K562 (cell line): ENCODE measurements around the gene ASRGL1. TPM values are rescaled to one million over a fixed set of nuclear protein-coding genes. Genes with fewer than 3 reads are reported as not detected.

Experiments
- ATAC-seq: fragments of 200-7000 bp; cut with Tn5 transposase; 3 replicates; pipeline ENCODE4 v1.9.1; 2020; ENCODE audit warnings: moderate library complexity
- BruUV-seq: library from RNA; stranded (reverse); fragments of 400-500 nt; replicated peaks from 2 replicates; lab custom pipeline; 2021; lab: Mats Ljungman, UMichigan
- CTCF ChIA-PET: fragments of 300-600 bp; formaldehyde crosslinking; extraction: SDS; loops from one replicate; lab custom pipeline; 2021; ENCODE audit warnings: low intra/inter-chr PET ratio; lab: Yijun Ruan, JAX
- POLR2A ChIA-PET: fragments of 300-600, 350-650 bp; sonication (Branson Sonifier 250); formaldehyde crosslinking; extraction: SDS; loops from one replicate; lab custom pipeline; 2021; ENCODE audit warnings: antibody characterized with exemption, inconsistent platforms; lab: Yijun Ruan, JAX
- DNase-seq, 4 experiments: peaks; one replicate each; pipeline versions ENCODE4 v3.0.0 to v3.0.0-alpha.2; 2011 to 2018; ENCODE audit warnings: low spot score in 3 of 4, mixed read lengths in 3 of 4; ENCODE audit errors: extremely low read depth in 1 of 4
- FAIRE-seq: peaks from 2 replicates; lab custom pipeline; 2011; peaks lifted over from hg19 to GRCh38; lab: Jason Lieb, UNC
- H2AFZ ChIP-seq: 2 replicates; pipeline ENCODE4 v1.6.0; 2011; ENCODE audit warnings: low read depth, low read length, control low read depth, inconsistent platforms
- H3K27ac ChIP-seq: fragments of 200-600 bp; 3 replicates; pipeline ENCODE4 v1.8.0; 2011; ENCODE audit warnings: low read depth, mild to moderate bottlenecking, control low read depth, inconsistent platforms, low read length, moderate library complexity, mixed read lengths; ENCODE audit errors: extremely low read depth
- H3K27me3 ChIP-seq, 2 experiments: fragments of 300-600 bp in 1 of 2; 2 replicates in 1 of 2; 3 replicates in 1 of 2; pipeline versions ENCODE4 v1.6.0 to v1.8.0; 2011; ENCODE audit warnings: inconsistent platforms in 2 of 2, low read length in 2 of 2, mild to moderate bottlenecking in 1 of 2, mixed read lengths in 1 of 2, moderate library complexity in 1 of 2; ENCODE audit not compliant: control insufficient read depth in 2 of 2, insufficient read depth in 2 of 2
- H3K36me3 ChIP-seq: fragments of 300-600 bp; 3 replicates; pipeline ENCODE4 v1.8.0; 2011; ENCODE audit warnings: mild to moderate bottlenecking, low read length, inconsistent platforms; ENCODE audit not compliant: control insufficient read depth, insufficient read depth
- H3K4me1 ChIP-seq, 2 experiments: fragments of 200-600 bp in 1 of 2; replicated peaks in 1 of 2; 2 replicates in 1 of 2; 3 replicates in 1 of 2; pipeline versions ENCODE4 v1.5.1 to v1.8.0; 2011; ENCODE audit warnings: inconsistent platforms in 2 of 2, low read length in 2 of 2, mild to moderate bottlenecking in 1 of 2, mixed read lengths in 1 of 2, moderate library complexity in 1 of 2; ENCODE audit not compliant: control insufficient read depth in 2 of 2, insufficient read depth in 2 of 2
- H3K4me2 ChIP-seq: 2 replicates; pipeline ENCODE4 v1.6.1; 2011; ENCODE audit warnings: low read length, control low read depth, inconsistent platforms, mixed read lengths; ENCODE audit not compliant: insufficient read depth
- H3K4me3 ChIP-seq: fragments of 200-600 bp; sonication (generic), shearing (Covaris generic); 2 replicates; pipeline ENCODE4 v1.5.1; 2016; ENCODE audit warnings: control low read depth, inconsistent platforms
- H3K79me2 ChIP-seq: fragments of 200-600 bp; 3 replicates; pipeline ENCODE4 v1.8.0; 2011; ENCODE audit warnings: low read length, inconsistent platforms; ENCODE audit not compliant: control insufficient read depth, insufficient read depth
- H3K9ac ChIP-seq, 2 experiments: 2 replicates each; pipeline versions ENCODE4 v1.6.0 to v1.6.1; 2011; ENCODE audit warnings: low read depth in 2 of 2, low read length in 2 of 2, control low read depth in 1 of 2, inconsistent platforms in 1 of 2, mild to moderate bottlenecking in 1 of 2, mixed read lengths in 1 of 2; ENCODE audit not compliant: insufficient read depth in 1 of 2
- H3K9me1 ChIP-seq: one replicate; pipeline ENCODE4 v1.6.0; 2011; ENCODE audit warnings: inconsistent platforms, mild to moderate bottlenecking, low read length, moderate library complexity; ENCODE audit not compliant: control insufficient read depth, insufficient read depth
- H3K9me3 ChIP-seq: replicated peaks from 2 replicates; pipeline ENCODE4 v1.5.1; 2011; ENCODE audit warnings: low read depth, low read length, inconsistent platforms; ENCODE audit not compliant: control insufficient read depth, insufficient read depth
- H4K20me1 ChIP-seq: replicated peaks from 2 replicates; pipeline ENCODE4 v1.6.1; 2011; ENCODE audit warnings: low read length, inconsistent platforms, mixed read lengths; ENCODE audit not compliant: control insufficient read depth, insufficient read depth
- ATF1 ChIP-seq, 2 experiments: fragments of 450-650 bp in 1 of 2; IDR thresholded peaks; 2 replicates each; pipeline ENCODE4 v1.6.1; 2016; ENCODE audit warnings: missing compliant biosample characterization in 1 of 2, missing genetic modification characterization in 1 of 2
- CHD2 ChIP-seq: IDR thresholded peaks from 2 replicates; pipeline ENCODE4 v1.6.1; 2011; ENCODE audit warnings: low read depth, low read length
- DPF2 ChIP-seq: fragments of 450-650 bp; IDR thresholded peaks from 2 replicates; pipeline ENCODE4 v1.6.1; 2016
- EGR1 ChIP-seq: fragments of 450-650 bp; conservative IDR thresholded peaks from 2 replicates; pipeline ENCODE4 v1.6.1; 2017; ENCODE audit warnings: mild to moderate bottlenecking
- EHMT2 ChIP-seq: fragments of 450-650 bp; IDR thresholded peaks from 2 replicates; pipeline ENCODE4 v1.6.1; 2018; ENCODE audit warnings: antibody characterized with exemption
- ELF1 ChIP-seq: fragments of 200-800 bp; sonication (Bioruptor generic); IDR thresholded peaks from 2 replicates; pipeline ENCODE4 v1.6.1; 2016; ENCODE audit warnings: missing genetic modification characterization, missing compliant biosample characterization
- HMGN3 ChIP-seq: IDR thresholded peaks from 2 replicates; pipeline ENCODE4 v1.6.1; 2011; ENCODE audit warnings: borderline replicate concordance, low read depth, mild to moderate bottlenecking, mixed read lengths, low read length; ENCODE audit not compliant: insufficient read length; ENCODE audit errors: extremely low read depth
- MIER1 ChIP-seq: fragments of 450-650 bp; IDR thresholded peaks from 2 replicates; pipeline ENCODE4 v1.6.1; 2016; ENCODE audit warnings: antibody characterized with exemption, mild to moderate bottlenecking, low read depth
- REST ChIP-seq, 2 experiments: fragments of 450-650 bp; formaldehyde crosslinking in 1 of 2; IDR thresholded peaks; 2 replicates each; pipeline versions ENCODE4 v1.4.0 to v1.6.1; 2014 to 2020; ENCODE audit warnings: mild to moderate bottlenecking in 2 of 2, borderline replicate concordance in 1 of 2, low read depth in 1 of 2
- WGBS: fragments of 100-300 bp; shearing (Covaris generic); methylation state at CpG from one replicate; pipeline ENCODE4 v1.1.6; 2016; ENCODE audit warnings: low coverage, mixed read lengths; ENCODE audit not compliant: insufficient coverage; ENCODE audit errors: missing lambda C conversion rate; 5-methylcytosine and 5-hydroxymethylcytosine counted together
- in situ Hi-C: fragments of 300-500 bp; cut with MboI; formaldehyde crosslinking; loops from 4 replicates; pipeline ENCODE4 v1.15.0; 2018; ENCODE audit warnings: inconsistent platforms, mixed read lengths
- intact Hi-C: fragments of 100-400 bp; cut with micrococcal nuclease; formaldehyde crosslinking; loops from 2 replicates; pipeline ENCODE4 v1.14.2; 2022
- polyA plus RNA-seq, 8 experiments: library from polyadenylated mRNA; depleted of rRNA in 4 of 8; stranded (reverse) in 5 of 8; unstranded in 3 of 8; fragments of >200 nt; fragmentation: Nextera tagmentation in 2 of 8; fragmentation: Illumina TruSeq in 1 of 8; extraction: Ambion mirVana in 2 of 8; extraction: Trizol in 1 of 8; gene quantifications; 2 replicates each; pipeline versions ENCODE4 v1.2.1 to v1.2.3, GENCODE V29; 2011 to 2014; ENCODE audit warnings: inconsistent platforms in 1 of 8, missing spikeins in 1 of 8
- total RNA-seq, 7 experiments: library from RNA; depleted of rRNA in 6 of 7; stranded (reverse); fragments of >200 nt in 6 of 7; fragmentation: Illumina TruSeq in 2 of 7; extraction: Trizol in 2 of 7; gene quantifications; 2 replicates each; pipeline versions ENCODE4 v1.2.1 to v1.2.3, GENCODE V29; 2011 to 2021; ENCODE audit warnings: low replicate concordance in 1 of 7

The ASRGL1 gene
- total and polyA plus RNA-seq, 9 of the 15 experiments (the other 6 are each of a cell fraction or from before 2014, with no cell fraction given): 3.1 to 23.0 (median 11.2) TPM

- in situ Hi-C loops: no loop called here
- intact Hi-C loops: no loop called here
- TF ChIP-seq REST (IDR thresholded peaks at IDR 0.05; ENCODE audit: borderline replicate concordance) (peak; percentile 97), REST (CRISPR knock-in tag; IDR thresholded peaks at IDR 0.05; ENCODE audit: low read depth) (peak; percentile 91), DPF2 (no peak), MIER1 (peak; percentile 89), CHD2 (no peak), HMGN3 (no peak), ELF1 (tag) (no peak), ATF1 (CRISPR knock-in tag; IDR thresholded peaks at IDR 0.05) (no peak), ATF1 (tag; IDR thresholded peaks at IDR 0.05) (no peak), EGR1 (no peak), EHMT2 (peak; percentile 90)
- no peaks in the 10 kb centered on the region for H3K36me3 ChIP-seq
- no peak overlapping the region for H3K27ac ChIP-seq
- no peak overlapping the region for H3K4me2 ChIP-seq
- H3K9me1 ChIP-seq: no peaks in the 10 kb centered on the region
- H3K9ac ChIP-seq: no peak overlapping the region
- BruUV-seq: no TSS peak
- WGBS: 0% methylated on average over 2 of the region's 2 CpGs
- no peak for FAIRE-seq
- DNase-seq: peak in 1 of 4 experiments; percentile 11
- H3K79me2 ChIP-seq: no peaks in the 10 kb centered on the region
- ChIA-PET POLR2A (no interaction called here), CTCF (no interaction called here)
- no peaks in the 10 kb centered on the region for H3K4me1 ChIP-seq
- H4K20me1 ChIP-seq: no peaks in the 10 kb centered on the region
- H2AFZ ChIP-seq: no peak overlapping the region
- H3K4me3 ChIP-seq: no peak overlapping the region
- peak; percentile 71 for ATAC-seq
- no peaks in the 10 kb centered on the region for H3K9me3 ChIP-seq
- peaks cover 0 to 19% of the 10 kb centered on the region in 2 experiments; a peak in 2 of 5 replicates for H3K27me3 ChIP-seq
Observed at GRCh38 chr11:62295504-62295903, 41.7 kb upstream of the ASRGL1 start.
